A549 (cell line): Measurements from ENCODE around the gene TRAF3. TPM values are rescaled to one million over a fixed set of nuclear protein-coding genes. Genes with fewer than 3 reads are reported as not detected.

Source experiments
- ATAC-seq, 2 experiments: fragments of 200-7000 bp in 1 of 2; fragments of >200 bp in 1 of 2; cut with Nextera tagmentation in 1 of 2; cut with Tn5 transposase in 1 of 2; 3 replicates each; pipeline versions ENCODE4 v1.8.0 to v1.9.1; 2018 to 2020; ENCODE audit warnings: mild to moderate bottlenecking in 1 of 2, moderate library complexity in 1 of 2
- CTCF ChIA-PET: fragments of 300-600 bp; sonication (Branson Sonifier 250); formaldehyde crosslinking; extraction: SDS; loops from one replicate; lab custom pipeline; 2021; ENCODE audit warnings: antibody characterized with exemption, inconsistent platforms; lab: Yijun Ruan, JAX
- POLR2A ChIA-PET: fragments of 350-600 bp; formaldehyde crosslinking; extraction: SDS; loops from one replicate; lab custom pipeline; 2021; ENCODE audit warnings: antibody characterized with exemption, inconsistent platforms; lab: Yijun Ruan, JAX
- DNase-seq, 2 experiments: peaks; one replicate each; pipeline versions ENCODE4 v3.0.0 to v3.0.0-alpha.2; 2011 to 2016; ENCODE audit warnings: low read depth in 1 of 2, low spot score in 1 of 2
- FAIRE-seq: peaks from 2 replicates; lab custom pipeline; 2011; peaks lifted over from hg19 to GRCh38; lab: Jason Lieb, UNC
- H3K27ac ChIP-seq, 2 experiments: fragments of >200 bp; sonication (Bioruptor Twin); formaldehyde crosslinking; 3 replicates each; pipeline ENCODE4 v1.5.1; 2016 to 2017
- H3K4me1 ChIP-seq: fragments of >200 bp; sonication (Bioruptor Twin); formaldehyde crosslinking; 3 replicates; pipeline ENCODE4 v1.6.1; 2016
- H3K4me2 ChIP-seq: fragments of >200 bp; sonication (Bioruptor Twin); formaldehyde crosslinking; 3 replicates; pipeline ENCODE4 v1.6.1; 2016
- H3K4me3 ChIP-seq: fragments of >200 bp; sonication (Bioruptor Twin); formaldehyde crosslinking; 3 replicates; pipeline ENCODE4 v1.5.1; 2016
- H3K9me3 ChIP-seq: fragments of >200 bp; sonication (Bioruptor Twin); formaldehyde crosslinking; 3 replicates; pipeline ENCODE4 v1.6.1; 2016
- CHD4 ChIP-seq: fragments of 200-600 bp; sonication (generic); IDR thresholded peaks from 2 replicates; pipeline ENCODE4 v1.6.1; 2016; ENCODE audit warnings: antibody characterized with exemption, mild to moderate bottlenecking, borderline replicate concordance
- CTCF ChIP-seq: fragments of >200 bp; sonication (Bioruptor Twin); formaldehyde crosslinking; IDR thresholded peaks from 3 replicates; pipeline ENCODE4 v1.5.1; 2016
- GATA3 ChIP-seq: IDR thresholded peaks from 2 replicates; pipeline ENCODE4 v1.6.1; 2012; ENCODE audit warnings: borderline replicate concordance
- JUN ChIP-seq, 2 experiments: fragments of >200 bp; sonication (Bioruptor Twin); formaldehyde crosslinking; IDR thresholded peaks; 2 replicates in 1 of 2; 3 replicates in 1 of 2; pipeline ENCODE4 v1.6.1; 2016 to 2017
- JUNB ChIP-seq: fragments of >200 bp; sonication (Bioruptor Twin); formaldehyde crosslinking; IDR thresholded peaks from 2 replicates; pipeline ENCODE4 v1.6.1; 2016
- MYC ChIP-seq: IDR thresholded peaks from 2 replicates; pipeline ENCODE4 v1.6.1; 2012; ENCODE audit warnings: mild to moderate bottlenecking, inconsistent platforms, low read length, improper control_type of control experiment, borderline replicate concordance
- NFE2L2 ChIP-seq: fragments of 150-350 bp; conservative IDR thresholded peaks from 2 replicates; pipeline ENCODE4 v1.6.1; 2014; ENCODE audit warnings: low read length
- RARB ChIP-seq: fragments of 250-450 bp; sonication (Bioruptor Pico); IDR thresholded peaks from 2 replicates; pipeline ENCODE4 v1.8.0; 2021; ENCODE audit warnings: mild to moderate bottlenecking, moderate library complexity
- SMC3 ChIP-seq: fragments of >200 bp; sonication (Bioruptor Twin); formaldehyde crosslinking; IDR thresholded peaks from 3 replicates; pipeline ENCODE4 v1.6.1; 2018; ENCODE audit warnings: inconsistent platforms
- SREBF2 ChIP-seq: fragments of 450-650 bp; IDR thresholded peaks from 2 replicates; pipeline ENCODE4 v1.6.1; 2014; ENCODE audit warnings: mild to moderate bottlenecking, moderate library complexity
- USF2 ChIP-seq: fragments of 450-650 bp; IDR thresholded peaks from 2 replicates; pipeline ENCODE4 v1.6.1; 2014; ENCODE audit warnings: antibody characterized with exemption
- ZC3H11A ChIP-seq: fragments of 450-650 bp; IDR thresholded peaks from 2 replicates; pipeline ENCODE4 v1.6.1; 2014; ENCODE audit warnings: antibody characterized with exemption, mild to moderate bottlenecking
- ZNF302 ChIP-seq: fragments of 250-450 bp; sonication (Bioruptor Pico); IDR thresholded peaks from 2 replicates; pipeline ENCODE4 v1.9.0; 2021; ENCODE audit warnings: inconsistent platforms, mild to moderate bottlenecking, moderate library complexity
- ZSCAN20 ChIP-seq: fragments of 250-450 bp; sonication (Bioruptor Pico); IDR thresholded peaks from 2 replicates; pipeline ENCODE4 v1.8.0; 2022; ENCODE audit warnings: mild to moderate bottlenecking, moderate library complexity
- WGBS: methylation state at CpG from one replicate; pipeline ENCODE4 v1.1.6; 2017; ENCODE audit errors: missing lambda C conversion rate; 5-methylcytosine and 5-hydroxymethylcytosine counted together
- polyA plus RNA-seq, 4 experiments: library from polyadenylated mRNA; depleted of rRNA in 3 of 4; stranded (reverse); fragments of >200 nt; fragmentation: RNase III in 1 of 4; extraction: RNeasy Plus Mini Kit Qiagen cat#74134 plus additional on column Dnase treatment in 1 of 4; gene quantifications; 2 replicates in 3 of 4; 3 replicates in 1 of 4; pipeline ENCODE4 v1.2.3, GENCODE V29; 2011 to 2017
- TF ChIP-seq, protein P1 (sequence below): fragments of 200-600 bp; sonication (generic); IDR thresholded peaks from 2 replicates; pipeline ENCODE4 v1.6.1; 2016; ENCODE audit warnings: antibody characterized with exemption, mild to moderate bottlenecking, moderate library complexity
- TF ChIP-seq, protein P2 (sequence below): IDR thresholded peaks from 2 replicates; pipeline ENCODE4 v1.6.1; 2012

Gene TRAF3
- polyA plus RNA-seq, 2 of the 4 experiments (the other 2 are of a cell fraction) = 20.2 to 25.5 TPM

GRCh38 chr14:102775855-102776760, 1.1 kb upstream of the TRAF3 start:
- H3K4me1 ChIP-seq = peaks cover 33% of the 10 kb centered on the region
- ChIA-PET CTCF (interaction anchor here (0.7 to 1.6 kb wide), 6 partner anchors 9 to 200 kb away, joined by 3 to 5 read pairs (median 4); no protein-coding TSS in a partner anchor), POLR2A (interaction anchor here (0.7 kb wide), 1 partner anchor 208 kb away, joined by 3 read pairs; no protein-coding TSS in a partner anchor)
- ATAC-seq = peak; percentile 46 to 60
- H3K27ac ChIP-seq = peak overlapping the region; percentile 94 to 95
- WGBS = 81% methylated on average over 18 of the region's 22 CpGs
- H3K9me3 ChIP-seq = no peaks in the 10 kb centered on the region
- TF ChIP-seq SREBF2 = no peak
- TF ChIP-seq SMC3 = no peak
- no peak for TF ChIP-seq JUNB
- TF ChIP-seq MYC = no peak
- peak in 1 of 2 experiments; percentile 75 for DNase-seq
- peak overlapping the region; percentile 74 for H3K4me2 ChIP-seq
- peak overlapping the region; percentile 96; the same call in 2 of the 3 replicates for H3K4me3 ChIP-seq
- no peak for FAIRE-seq

DNA sequence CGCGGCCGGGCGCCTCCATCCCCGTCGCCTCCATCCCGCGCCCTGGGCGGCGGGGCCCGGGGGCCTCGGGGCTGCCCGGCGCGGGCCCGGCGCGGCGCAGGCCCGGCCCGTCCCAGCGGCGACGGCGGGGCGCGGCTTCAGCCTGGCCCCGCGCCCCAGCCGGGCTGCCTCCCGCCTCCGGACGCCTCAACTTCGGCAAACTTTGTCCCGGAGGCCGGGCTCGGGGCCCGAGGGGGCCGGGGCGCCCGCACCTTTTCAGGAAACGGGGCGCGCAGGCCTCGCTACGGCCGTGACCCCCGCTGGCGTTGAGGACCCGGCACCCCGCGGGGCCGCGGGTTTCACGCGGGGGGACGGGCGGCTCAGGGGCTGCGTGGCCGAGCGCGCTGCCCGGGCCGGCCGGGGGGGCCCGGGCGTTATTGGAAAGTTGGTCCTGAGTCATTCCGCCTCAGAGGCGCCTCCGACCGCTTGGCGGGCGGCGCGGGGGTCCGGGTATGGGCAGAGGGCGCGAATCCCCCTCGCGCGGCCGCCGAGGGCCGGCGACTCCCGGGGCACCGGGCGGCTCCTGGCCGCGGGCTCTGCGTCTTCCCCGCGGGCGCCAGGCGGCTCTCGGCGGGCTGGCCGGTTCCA, 575 bp downstream of the TRAF3 start:
- H3K4me2 ChIP-seq = peak overlapping the region; percentile 72
- ATAC-seq = peak in 1 of 2 experiments; percentile 48; a peak in 3 of 6 replicates
- FAIRE-seq = no peak
- DNase-seq = no peak
- TF ChIP-seq SMC3 (no peak), JUNB (no peak), ZSCAN20 (CRISPR knock-in tag) (no peak), JUN (IDR thresholded peaks at IDR 0.05) (no peak), ZC3H11A (no peak), ZNF302 (CRISPR knock-in tag) (no peak), GATA3 (no peak), CHD4 (no peak), NFE2L2 (no peak)
- TF ChIP-seq, protein P1, sequence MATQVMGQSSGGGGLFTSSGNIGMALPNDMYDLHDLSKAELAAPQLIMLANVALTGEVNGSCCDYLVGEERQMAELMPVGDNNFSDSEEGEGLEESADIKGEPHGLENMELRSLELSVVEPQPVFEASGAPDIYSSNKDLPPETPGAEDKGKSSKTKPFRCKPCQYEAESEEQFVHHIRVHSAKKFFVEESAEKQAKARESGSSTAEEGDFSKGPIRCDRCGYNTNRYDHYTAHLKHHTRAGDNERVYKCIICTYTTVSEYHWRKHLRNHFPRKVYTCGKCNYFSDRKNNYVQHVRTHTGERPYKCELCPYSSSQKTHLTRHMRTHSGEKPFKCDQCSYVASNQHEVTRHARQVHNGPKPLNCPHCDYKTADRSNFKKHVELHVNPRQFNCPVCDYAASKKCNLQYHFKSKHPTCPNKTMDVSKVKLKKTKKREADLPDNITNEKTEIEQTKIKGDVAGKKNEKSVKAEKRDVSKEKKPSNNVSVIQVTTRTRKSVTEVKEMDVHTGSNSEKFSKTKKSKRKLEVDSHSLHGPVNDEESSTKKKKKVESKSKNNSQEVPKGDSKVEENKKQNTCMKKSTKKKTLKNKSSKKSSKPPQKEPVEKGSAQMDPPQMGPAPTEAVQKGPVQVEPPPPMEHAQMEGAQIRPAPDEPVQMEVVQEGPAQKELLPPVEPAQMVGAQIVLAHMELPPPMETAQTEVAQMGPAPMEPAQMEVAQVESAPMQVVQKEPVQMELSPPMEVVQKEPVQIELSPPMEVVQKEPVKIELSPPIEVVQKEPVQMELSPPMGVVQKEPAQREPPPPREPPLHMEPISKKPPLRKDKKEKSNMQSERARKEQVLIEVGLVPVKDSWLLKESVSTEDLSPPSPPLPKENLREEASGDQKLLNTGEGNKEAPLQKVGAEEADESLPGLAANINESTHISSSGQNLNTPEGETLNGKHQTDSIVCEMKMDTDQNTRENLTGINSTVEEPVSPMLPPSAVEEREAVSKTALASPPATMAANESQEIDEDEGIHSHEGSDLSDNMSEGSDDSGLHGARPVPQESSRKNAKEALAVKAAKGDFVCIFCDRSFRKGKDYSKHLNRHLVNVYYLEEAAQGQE = no peak
- TF ChIP-seq, all 56 proteins: peak for 0
- H3K27ac ChIP-seq = peak overlapping the region; percentile 94 to 95
- H3K9me3 ChIP-seq = no peaks in the 10 kb centered on the region
- WGBS = no CpG with 5 or more reads among the region's 98 CpGs
- peak overlapping the region; percentile 96 for H3K4me3 ChIP-seq
- CTCF ChIA-PET = no interaction called here
- POLR2A ChIA-PET = no interaction called here
- peaks cover 33% of the 10 kb centered on the region for H3K4me1 ChIP-seq

DNA sequence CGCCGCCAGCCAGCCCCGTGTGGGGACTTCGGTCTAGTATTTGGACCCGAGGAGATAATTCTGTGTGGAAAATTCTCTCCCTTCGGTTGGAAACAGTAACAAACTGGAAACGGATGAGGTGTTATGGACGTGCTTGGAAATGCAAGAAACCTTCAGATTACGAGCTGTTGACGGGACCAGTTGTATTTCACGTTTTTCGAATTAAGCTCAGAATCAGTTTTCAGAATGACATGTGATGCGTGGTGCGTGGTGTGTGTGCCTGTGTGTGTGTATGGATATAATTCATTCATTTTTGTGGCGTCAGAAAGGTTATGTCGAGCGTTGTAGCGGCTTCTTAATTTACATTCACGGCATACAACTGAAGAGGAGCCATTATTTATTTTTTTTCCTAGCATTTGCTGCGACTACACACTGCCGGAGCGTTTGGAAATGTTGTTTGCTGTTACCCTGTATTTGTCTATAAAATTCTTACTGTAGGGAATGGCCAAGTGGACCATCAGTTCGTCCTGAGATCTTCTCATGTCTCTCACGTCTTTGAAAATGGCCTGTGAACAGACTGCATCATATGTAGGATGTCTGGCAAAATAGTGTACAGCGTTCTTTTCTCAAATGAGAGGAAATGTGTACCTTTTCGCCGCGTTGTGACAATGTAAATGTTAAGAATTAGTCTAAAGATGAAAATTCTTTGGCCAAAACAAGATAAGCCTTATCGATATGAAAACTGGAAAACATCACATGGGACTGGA, 1.3 kb downstream of the TRAF3 start:
- CTCF ChIA-PET = no interaction called here
- TF ChIP-seq USF2 (no peak), RARB (CRISPR knock-in tag) (no peak), CTCF (no peak)
- TF ChIP-seq, protein P2, sequence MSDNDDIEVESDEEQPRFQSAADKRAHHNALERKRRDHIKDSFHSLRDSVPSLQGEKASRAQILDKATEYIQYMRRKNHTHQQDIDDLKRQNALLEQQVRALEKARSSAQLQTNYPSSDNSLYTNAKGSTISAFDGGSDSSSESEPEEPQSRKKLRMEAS = 0 out of 2 replicates have a peak, but pooled peaks have one; percentile 38
- FAIRE-seq (no peak), ATAC-seq (no peak), DNase-seq (no peak)
- WGBS = 15% methylated on average over 26 of the region's 29 CpGs
- no peaks in the 10 kb centered on the region for H3K9me3 ChIP-seq
- POLR2A ChIA-PET = interaction anchor here (1.1 kb wide), 1 partner anchor 84 kb away, joined by 3 read pairs; no protein-coding TSS in a partner anchor
- H3K4me2 ChIP-seq = peak overlapping the region; percentile 72
- H3K4me3 ChIP-seq = peak overlapping the region; percentile 96
- peaks cover 33% of the 10 kb centered on the region for H3K4me1 ChIP-seq
- peak overlapping the region; percentile 94 to 95 for H3K27ac ChIP-seq
